CD4-positive, alpha-beta T cell (primary cell): ENCODE results near the gene NUDT14. TPM values are rescaled to one million over a fixed set of nuclear protein-coding genes. Genes with fewer than 3 reads are reported as not detected.
A peak's percentile ranks its signal among the peaks of the same experiment; 100 is the strongest.

Experiments used
- ATAC-seq: fragments of 200-7000 bp; cut with Tn5 transposase; one replicate; pipeline ENCODE4 v1.10.0; 2022; ENCODE audit warnings: mild to moderate bottlenecking; ENCODE audit not compliant: poor library complexity
- CTCF ChIA-PET: fragments of 350-600 bp; sonication (Branson Sonifier 250); formaldehyde crosslinking; loops from one replicate; lab custom pipeline; 2021; ENCODE audit warnings: antibody characterized with exemption, inconsistent platforms; lab: Charles Lee
- POLR2A ChIA-PET: fragments of 350-600 bp; sonication (Branson Sonifier 250); formaldehyde crosslinking; loops from one replicate; lab custom pipeline; 2021; ENCODE audit warnings: antibody characterized with exemption, inconsistent platforms; lab: Charles Lee
- DNase-seq, 14 experiments: peaks; one replicate each; pipeline ENCODE4 v3.0.0-alpha.2; 2013 to 2020; ENCODE audit warnings: mixed read lengths in 2 of 14
- H3K27ac ChIP-seq, 2 donors: one replicate each; pipeline versions ENCODE4 v1.5.1 to v1.7.0; 2013; ENCODE audit warnings: low read length in 2 of 2, low read depth in 1 of 2, mild to moderate bottlenecking in 1 of 2
- H3K27me3 ChIP-seq, 2 experiments: 1 replicate in 1 of 2; 2 replicates in 1 of 2; pipeline versions ENCODE4 v1.6.1 to v1.7.0; 2013; ENCODE audit warnings: low read length in 2 of 2, control low read depth in 1 of 2, mild to moderate bottlenecking in 1 of 2, moderate library complexity in 1 of 2; ENCODE audit not compliant: insufficient read depth in 2 of 2, control insufficient read depth in 1 of 2
- H3K36me3 ChIP-seq: one replicate; pipeline ENCODE4 v1.6.1; 2013; ENCODE audit warnings: low read length, control low read depth; ENCODE audit not compliant: insufficient read depth
- H3K4me1 ChIP-seq: one replicate; pipeline ENCODE4 v1.6.1; 2013; ENCODE audit warnings: low read length, control low read depth; ENCODE audit not compliant: insufficient read depth
- H3K4me3 ChIP-seq: one replicate; pipeline ENCODE4 v1.5.1; 2013; ENCODE audit warnings: mild to moderate bottlenecking, low read length, moderate library complexity
- H3K9me3 ChIP-seq, 2 experiments: 1 replicate in 1 of 2; 2 replicates in 1 of 2; pipeline versions ENCODE4 v1.6.1 to v1.7.0; 2013; ENCODE audit warnings: low read length in 2 of 2, mild to moderate bottlenecking in 2 of 2, control low read depth in 1 of 2, moderate library complexity in 1 of 2; ENCODE audit not compliant: control insufficient read depth in 1 of 2, insufficient read depth in 1 of 2
- H3K27ac Mint-ChIP-seq: one replicate; pipeline ENCODE4 v1.8.0; 2020; ENCODE audit warnings: mixed read lengths
- H3K27me3 Mint-ChIP-seq: one replicate; pipeline ENCODE4 v1.8.0; 2021; ENCODE audit warnings: mixed read lengths
- H3K36me3 Mint-ChIP-seq: one replicate; pipeline ENCODE4 v1.8.0; 2021; ENCODE audit warnings: low read depth, mixed read lengths
- H3K4me1 Mint-ChIP-seq: one replicate; pipeline ENCODE4 v1.8.0; 2021; ENCODE audit warnings: low read depth, mixed read lengths
- H3K4me3 Mint-ChIP-seq: one replicate; pipeline ENCODE4 v1.8.0; 2020; ENCODE audit warnings: mild to moderate bottlenecking, mixed read lengths
- H3K9me3 Mint-ChIP-seq: one replicate; pipeline ENCODE4 v1.8.0; 2020; ENCODE audit warnings: mixed read lengths
- intact Hi-C, 2 experiments: fragments of 100-400 bp; cut with DNase I in 1 of 2; cut with micrococcal nuclease in 1 of 2; formaldehyde crosslinking; loops; one replicate each; pipeline versions ENCODE4 v1.15.1 to v1.9.0; 2023 to 2025; cut with DNase I, micrococcal nuclease
- total RNA-seq, 174 experiments: library from RNA in 2 of 174; stranded (reverse) in 2 of 174; gene quantifications; one replicate each; pipeline ENCODE4 v1.2.3 and lab custom pipeline; 2021 to 2026
- TF ChIP-seq, protein P1 (sequence below): fragments of 200-600 bp; IDR thresholded peaks from one replicate; pipeline ENCODE4 v1.8.0; 2022; ENCODE audit warnings: antibody characterized with exemption, mild to moderate bottlenecking

Gene NUDT14
- total RNA-seq, 2 experiments from 2014 or later = 9.0 to 9.2 TPM

DNA sequence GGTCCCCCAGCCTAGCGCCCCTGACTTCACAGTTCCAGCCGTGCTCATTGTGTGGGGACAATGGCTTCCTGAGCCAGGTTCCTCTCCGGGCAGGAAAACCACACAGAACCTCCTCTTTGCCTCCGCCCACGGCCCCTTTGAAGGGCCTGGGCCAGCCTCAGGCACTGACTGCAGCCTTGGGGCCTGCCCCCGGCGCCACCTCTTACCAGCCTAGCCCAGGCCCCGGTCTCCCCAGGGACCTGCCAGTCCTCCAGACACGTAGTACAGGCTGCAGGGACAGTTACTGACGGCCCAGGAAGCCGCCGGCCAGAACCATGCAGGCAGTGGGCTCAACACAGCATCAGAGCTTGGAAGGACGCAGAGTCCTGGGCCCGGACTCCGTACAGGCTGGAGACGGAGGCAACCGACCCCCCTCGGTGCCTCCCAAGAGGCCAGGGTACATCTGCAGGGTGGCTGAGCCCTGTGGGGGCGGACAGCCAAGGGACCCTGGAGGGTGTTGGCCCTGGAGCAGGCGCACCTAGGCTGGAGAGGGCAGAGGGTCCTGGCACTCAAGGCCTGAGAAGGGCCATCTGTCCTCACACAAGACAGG, 20.9 kb upstream of the NUDT14 start:
- H3K27me3 ChIP-seq = peaks cover 32 to 38% of the 10 kb centered on the region in 2 experiments
- H3K9me3 ChIP-seq = peaks cover 0 to 6% of the 10 kb centered on the region in 2 experiments
- intact Hi-C loops = loop anchor here (1.0 to 5.0 kb wide), 4 partner anchors 80 to 330 kb away; partner anchors contain the start of gene BRF1 (in 1 of the 2)
- ChIA-PET POLR2A (interaction anchor here (1.2 kb wide), 1 partner anchor 99 kb away, joined by 3 read pairs; the partner anchor contains the start of gene BRF1), CTCF (interaction anchor here (1.1 kb wide), 1 partner anchor 150 kb away, joined by 6 read pairs; no protein-coding TSS in a partner anchor)
- Mint-ChIP-seq H3K27me3 (peaks cover 42% of the 10 kb centered on the region), H3K36me3 (no peaks in the 10 kb centered on the region), H3K27ac (no peak overlapping the region), H3K4me3 (no peak overlapping the region), H3K9me3 (no peaks in the 10 kb centered on the region), H3K4me1 (peaks cover 9% of the 10 kb centered on the region)
- DNase-seq = peak in 4 of 14 experiments; percentile 43 to 55 (median 46)
- ATAC-seq = peak; percentile 50
- peaks cover 34% of the 10 kb centered on the region for H3K4me1 ChIP-seq
- TF ChIP-seq, protein P1, sequence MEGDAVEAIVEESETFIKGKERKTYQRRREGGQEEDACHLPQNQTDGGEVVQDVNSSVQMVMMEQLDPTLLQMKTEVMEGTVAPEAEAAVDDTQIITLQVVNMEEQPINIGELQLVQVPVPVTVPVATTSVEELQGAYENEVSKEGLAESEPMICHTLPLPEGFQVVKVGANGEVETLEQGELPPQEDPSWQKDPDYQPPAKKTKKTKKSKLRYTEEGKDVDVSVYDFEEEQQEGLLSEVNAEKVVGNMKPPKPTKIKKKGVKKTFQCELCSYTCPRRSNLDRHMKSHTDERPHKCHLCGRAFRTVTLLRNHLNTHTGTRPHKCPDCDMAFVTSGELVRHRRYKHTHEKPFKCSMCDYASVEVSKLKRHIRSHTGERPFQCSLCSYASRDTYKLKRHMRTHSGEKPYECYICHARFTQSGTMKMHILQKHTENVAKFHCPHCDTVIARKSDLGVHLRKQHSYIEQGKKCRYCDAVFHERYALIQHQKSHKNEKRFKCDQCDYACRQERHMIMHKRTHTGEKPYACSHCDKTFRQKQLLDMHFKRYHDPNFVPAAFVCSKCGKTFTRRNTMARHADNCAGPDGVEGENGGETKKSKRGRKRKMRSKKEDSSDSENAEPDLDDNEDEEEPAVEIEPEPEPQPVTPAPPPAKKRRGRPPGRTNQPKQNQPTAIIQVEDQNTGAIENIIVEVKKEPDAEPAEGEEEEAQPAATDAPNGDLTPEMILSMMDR = no peak
- no peak overlapping the region for H3K27ac ChIP-seq
- no peak overlapping the region for H3K4me3 ChIP-seq
- no peaks in the 10 kb centered on the region for H3K36me3 ChIP-seq

DNA sequence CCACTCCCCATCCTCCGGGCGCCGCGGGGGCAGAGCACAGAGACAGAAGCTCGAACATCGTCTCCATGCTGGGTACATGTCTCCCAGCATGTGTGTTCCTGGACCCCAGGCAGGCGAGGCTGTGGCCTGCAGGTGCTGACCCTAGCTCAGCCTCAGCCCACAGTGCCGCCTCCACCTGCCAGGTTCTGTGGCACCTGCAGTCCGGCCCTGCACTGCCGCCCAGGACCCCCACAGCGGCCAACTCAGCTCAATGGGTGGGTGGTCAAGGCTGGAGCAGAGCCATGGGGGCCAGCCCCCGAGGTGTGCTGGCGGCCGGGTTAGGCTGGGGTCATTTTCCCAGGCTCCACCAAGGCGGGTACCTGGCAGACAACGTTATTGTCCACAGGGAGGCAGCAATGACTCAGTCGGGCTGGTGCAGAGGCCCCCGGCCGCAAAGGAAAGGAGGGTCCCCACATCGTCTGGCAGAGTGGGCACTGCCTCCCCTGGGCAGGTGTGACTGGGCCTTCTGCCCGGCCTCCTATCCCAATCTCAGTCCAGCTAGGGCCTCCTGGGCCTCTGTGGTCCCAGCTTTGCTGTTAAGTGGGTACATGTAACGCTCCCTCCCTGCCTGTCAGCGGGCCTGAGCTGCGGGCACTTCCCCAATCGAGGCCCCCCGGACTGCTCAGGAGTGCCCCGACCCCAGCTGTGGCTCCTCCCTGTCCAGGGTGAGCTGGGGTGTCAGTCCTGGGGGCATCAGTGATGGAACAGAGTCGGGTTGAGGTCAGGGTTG, 20.2 kb upstream of the NUDT14 start:
- Mint-ChIP-seq H3K4me3 (no peak overlapping the region), H3K4me1 (peaks cover 9% of the 10 kb centered on the region), H3K27me3 (peaks cover 43% of the 10 kb centered on the region), H3K27ac (no peak overlapping the region), H3K9me3 (no peaks in the 10 kb centered on the region), H3K36me3 (no peaks in the 10 kb centered on the region)
- ChIA-PET CTCF (interaction anchor here (1.1 kb wide), 1 partner anchor 151 kb away, joined by 6 read pairs; no protein-coding TSS in a partner anchor), POLR2A (interaction anchor here (1.2 kb wide), 1 partner anchor 100 kb away, joined by 3 read pairs; the partner anchor contains the start of gene BRF1)
- TF ChIP-seq, protein P1 = no peak
- no peaks in the 10 kb centered on the region for H3K36me3 ChIP-seq
- H3K27me3 ChIP-seq = peaks cover 39% of the 10 kb centered on the region in 2 experiments
- no peak overlapping the region for H3K27ac ChIP-seq
- no peak for DNase-seq
- ATAC-seq = no peak
- intact Hi-C loops = loop anchor here (5.0 kb wide), 3 partner anchors 81 to 331 kb away; partner anchors contain the start of gene BRF1 (in 1 of the 2)
- peaks cover 0 to 6% of the 10 kb centered on the region in 2 experiments for H3K9me3 ChIP-seq
- no peak overlapping the region for H3K4me3 ChIP-seq
- peaks cover 41% of the 10 kb centered on the region for H3K4me1 ChIP-seq

DNA sequence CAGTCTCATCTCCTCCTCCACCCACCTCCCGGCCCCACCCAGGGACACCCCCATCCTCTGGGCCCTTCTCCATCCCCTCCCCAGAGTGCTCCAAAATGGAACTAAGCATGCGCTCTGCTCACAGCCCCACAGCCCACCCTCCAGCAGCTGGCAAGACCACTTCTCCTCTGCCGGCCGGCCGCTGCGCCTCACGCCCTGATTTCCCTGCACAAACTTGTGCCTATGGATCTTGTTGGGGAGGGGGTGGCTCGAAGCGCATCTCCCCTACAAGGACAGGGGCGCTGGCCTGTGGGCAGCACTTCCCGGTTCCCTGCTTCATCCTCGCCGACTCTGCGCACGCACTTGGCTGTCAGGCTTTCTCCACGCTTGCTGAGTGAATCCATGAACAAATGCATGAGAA, 19.5 kb upstream of the NUDT14 start:
- Histone ChIP-seq H3K27ac (no peak overlapping the region), H3K4me1 (peaks cover 48% of the 10 kb centered on the region), H3K27me3 (peaks cover 45 to 46% of the 10 kb centered on the region in 2 experiments), H3K4me3 (no peak overlapping the region), H3K36me3 (no peaks in the 10 kb centered on the region), H3K9me3 (peaks cover 0 to 11% of the 10 kb centered on the region in 2 experiments)
- ChIA-PET POLR2A (interaction anchor here (1.2 kb wide), 1 partner anchor 100 kb away, joined by 3 read pairs; the partner anchor contains the start of gene BRF1), CTCF (no interaction called here)
- no peaks in the 10 kb centered on the region for H3K9me3 Mint-ChIP-seq
- intact Hi-C loops = loop anchor here (5.0 kb wide), 3 partner anchors 82 to 332 kb away; partner anchors contain the start of gene BRF1 (in 1 of the 2)
- H3K4me3 Mint-ChIP-seq = no peak overlapping the region
- ATAC-seq (no peak), DNase-seq (no peak)
- no peaks in the 10 kb centered on the region for H3K36me3 Mint-ChIP-seq
- H3K4me1 Mint-ChIP-seq = peaks cover 12% of the 10 kb centered on the region
- no peak overlapping the region for H3K27ac Mint-ChIP-seq
- H3K27me3 Mint-ChIP-seq = peaks cover 46% of the 10 kb centered on the region
- TF ChIP-seq, protein P1 = no peak
